Endodermal cell (in vitro differentiated cells): ENCODE data around the gene MAGEB2. TPM values are rescaled to one million over a fixed set of nuclear protein-coding genes. Genes with fewer than 3 reads are reported as not detected.
A peak's percentile ranks its signal among the peaks of the same experiment; 100 is the strongest.

Source experiments
- DNase-seq: peaks from one replicate; pipeline ENCODE4 v3.0.0-alpha.2; 2017
- H3K27ac ChIP-seq: 2 replicates; pipeline ENCODE4 v1.5.1; 2013; ENCODE audit warnings: mild to moderate bottlenecking, low read depth, low read length, moderate library complexity
- H3K27me3 ChIP-seq: 2 replicates; pipeline ENCODE4 v1.6.1; 2013; ENCODE audit warnings: mild to moderate bottlenecking, low read length, moderate library complexity; ENCODE audit not compliant: insufficient read depth, control insufficient read depth, poor library complexity, severe bottlenecking
- H3K36me3 ChIP-seq: 2 replicates; pipeline ENCODE4 v1.7.0; 2013; ENCODE audit warnings: mild to moderate bottlenecking, low read length, moderate library complexity; ENCODE audit not compliant: control insufficient read depth, insufficient read depth
- H3K4me1 ChIP-seq: one replicate; pipeline ENCODE4 v1.7.0; 2013; ENCODE audit warnings: low read length; ENCODE audit not compliant: control insufficient read depth, insufficient read depth
- H3K4me3 ChIP-seq: 2 replicates; pipeline ENCODE4 v1.5.1; 2013; ENCODE audit warnings: mild to moderate bottlenecking, low read length, moderate library complexity
- H3K9ac ChIP-seq: 2 replicates; pipeline ENCODE4 v1.6.1; 2013; ENCODE audit warnings: mild to moderate bottlenecking, low read length, moderate library complexity; ENCODE audit not compliant: poor library complexity, severe bottlenecking; ENCODE audit errors: extremely low read depth
- H3K9me3 ChIP-seq: 2 replicates; pipeline ENCODE4 v1.6.1; 2013; ENCODE audit warnings: mild to moderate bottlenecking, low read length, moderate library complexity; ENCODE audit not compliant: control insufficient read depth
- H3K27ac Mint-ChIP-seq: 2 replicates; pipeline ENCODE4 v1.8.0; 2020; ENCODE audit warnings: mixed read lengths
- H3K27me3 Mint-ChIP-seq: 2 replicates; pipeline ENCODE4 v1.8.0; 2021; ENCODE audit warnings: mild to moderate bottlenecking, mixed read lengths; ENCODE audit not compliant: insufficient read depth
- H3K36me3 Mint-ChIP-seq: 2 replicates; pipeline ENCODE4 v1.8.0; 2020; ENCODE audit warnings: low read depth, mixed read lengths
- H3K4me1 Mint-ChIP-seq: 2 replicates; pipeline ENCODE4 v1.8.0; 2020; ENCODE audit warnings: mixed read lengths
- H3K4me3 Mint-ChIP-seq: 2 replicates; pipeline ENCODE4 v1.8.0; 2020; ENCODE audit warnings: mild to moderate bottlenecking, moderate library complexity, mixed read lengths
- H3K9me3 Mint-ChIP-seq: 2 replicates; pipeline ENCODE4 v1.8.0; 2020; ENCODE audit warnings: mild to moderate bottlenecking, mixed read lengths
- CTCF ChIP-seq: fragments of 200-600 bp; sonication (generic); conservative IDR thresholded peaks from 2 replicates; pipeline ENCODE4 v1.5.0; 2021; ENCODE audit warnings: antibody characterized with exemption, mild to moderate bottlenecking
- WGBS, 2 experiments: methylation state at CpG; one replicate each; pipeline versions ENCODE4 v1.1.5 to v1.1.7; 2013; ENCODE audit warnings: missing lambda C conversion rate in 2 of 2, mixed read lengths in 1 of 2; ENCODE audit not compliant: insufficient coverage in 1 of 2, insufficient read length in 1 of 2; 5-methylcytosine and 5-hydroxymethylcytosine counted together
- total RNA-seq, 2 donors: library from RNA; stranded (reverse); fragmentation: NEBNext Ultra II Directional in 1 of 2; extraction: Animal tissue kit (Norgen Biotek cat#: 25700) in 1 of 2; gene quantifications; 2 replicates in 1 of 2; 3 replicates in 1 of 2; pipeline ENCODE4 v1.2.1, GENCODE V29; 2021

MAGEB2 gene
- total RNA-seq, 2 donors from 2014 or later: not detected

GRCh38 chrX:30212172-30212571 is 3.2 kb upstream of the MAGEB2 start:
- peaks cover 16% of the 10 kb centered on the region for H3K4me1 Mint-ChIP-seq
- peak; percentile 32 for DNase-seq
- H3K27me3 Mint-ChIP-seq: peaks cover 26% of the 10 kb centered on the region
- Histone ChIP-seq H3K9ac (no peak overlapping the region), H3K4me1 (no peaks in the 10 kb centered on the region), H3K27ac (no peak overlapping the region), H3K36me3 (no peaks in the 10 kb centered on the region), H3K4me3 (no peak overlapping the region), H3K9me3 (no peaks in the 10 kb centered on the region), H3K27me3 (no peaks in the 10 kb centered on the region)
- no peak overlapping the region for H3K4me3 Mint-ChIP-seq
- TF ChIP-seq CTCF: peak; percentile 67
- WGBS, 2 experiments: 100% methylated on average over 1 to 2 of the region's 2 CpGs
- no peak overlapping the region for H3K27ac Mint-ChIP-seq
- H3K9me3 Mint-ChIP-seq: peaks cover 21% of the 10 kb centered on the region
- H3K36me3 Mint-ChIP-seq: peaks cover 4% of the 10 kb centered on the region

- peaks cover 34% of the 10 kb centered on the region for H3K4me1 Mint-ChIP-seq
These were observed 2.1 kb downstream of the MAGEB2 start for GRCh38 chrX:30217465-30217864.

GRCh38 chrX:30219372-30219771 is 4.0 kb downstream of the MAGEB2 start:
- H3K36me3 Mint-ChIP-seq: peaks cover 5% of the 10 kb centered on the region
- no peak overlapping the region for H3K4me3 Mint-ChIP-seq
- Histone ChIP-seq H3K36me3 (no peaks in the 10 kb centered on the region), H3K4me1 (no peaks in the 10 kb centered on the region), H3K27ac (no peak overlapping the region), H3K9me3 (no peaks in the 10 kb centered on the region), H3K4me3 (no peak overlapping the region), H3K27me3 (no peaks in the 10 kb centered on the region), H3K9ac (no peak overlapping the region)
- WGBS, 2 experiments: 63 to 83% methylated on average over 1 to 4 of the region's 4 CpGs
- peaks cover 46% of the 10 kb centered on the region for H3K27me3 Mint-ChIP-seq
- H3K27ac Mint-ChIP-seq: peak overlapping the region; percentile 72
- TF ChIP-seq CTCF: no peak
- peaks cover 40% of the 10 kb centered on the region for H3K4me1 Mint-ChIP-seq
- DNase-seq: peak; percentile 68
- peaks cover 22% of the 10 kb centered on the region for H3K9me3 Mint-ChIP-seq

More at GRCh38 chrX:30217465-30217864, 2.1 kb downstream of the MAGEB2 start:
- H3K27ac Mint-ChIP-seq: no peak overlapping the region
- Histone ChIP-seq H3K4me3 (no peak overlapping the region), H3K36me3 (no peaks in the 10 kb centered on the region), H3K27ac (no peak overlapping the region), H3K9me3 (no peaks in the 10 kb centered on the region), H3K27me3 (no peaks in the 10 kb centered on the region), H3K9ac (no peak overlapping the region), H3K4me1 (no peaks in the 10 kb centered on the region)
- WGBS, 2 experiments: 69 to 100% methylated on average over 1 of the region's 1 CpG
- H3K36me3 Mint-ChIP-seq: peaks cover 5% of the 10 kb centered on the region
- DNase-seq: no peak
- no peak for TF ChIP-seq CTCF
- peaks cover 23% of the 10 kb centered on the region for H3K9me3 Mint-ChIP-seq
- H3K4me3 Mint-ChIP-seq: no peak overlapping the region
- peaks cover 48% of the 10 kb centered on the region for H3K27me3 Mint-ChIP-seq
